GM19463 (cell line): ENCODE measurements around the gene NACC1.

Source experiments
- ATAC-seq: cut with Tn5 transposase; IDR thresholded peaks from one replicate; pipeline ENCODE4 v1.9.1; 2021; ENCODE audit warnings: mild to moderate bottlenecking, moderate library complexity; ENCODE audit not compliant: unreplicated experiment

NACC1 gene

DNA sequence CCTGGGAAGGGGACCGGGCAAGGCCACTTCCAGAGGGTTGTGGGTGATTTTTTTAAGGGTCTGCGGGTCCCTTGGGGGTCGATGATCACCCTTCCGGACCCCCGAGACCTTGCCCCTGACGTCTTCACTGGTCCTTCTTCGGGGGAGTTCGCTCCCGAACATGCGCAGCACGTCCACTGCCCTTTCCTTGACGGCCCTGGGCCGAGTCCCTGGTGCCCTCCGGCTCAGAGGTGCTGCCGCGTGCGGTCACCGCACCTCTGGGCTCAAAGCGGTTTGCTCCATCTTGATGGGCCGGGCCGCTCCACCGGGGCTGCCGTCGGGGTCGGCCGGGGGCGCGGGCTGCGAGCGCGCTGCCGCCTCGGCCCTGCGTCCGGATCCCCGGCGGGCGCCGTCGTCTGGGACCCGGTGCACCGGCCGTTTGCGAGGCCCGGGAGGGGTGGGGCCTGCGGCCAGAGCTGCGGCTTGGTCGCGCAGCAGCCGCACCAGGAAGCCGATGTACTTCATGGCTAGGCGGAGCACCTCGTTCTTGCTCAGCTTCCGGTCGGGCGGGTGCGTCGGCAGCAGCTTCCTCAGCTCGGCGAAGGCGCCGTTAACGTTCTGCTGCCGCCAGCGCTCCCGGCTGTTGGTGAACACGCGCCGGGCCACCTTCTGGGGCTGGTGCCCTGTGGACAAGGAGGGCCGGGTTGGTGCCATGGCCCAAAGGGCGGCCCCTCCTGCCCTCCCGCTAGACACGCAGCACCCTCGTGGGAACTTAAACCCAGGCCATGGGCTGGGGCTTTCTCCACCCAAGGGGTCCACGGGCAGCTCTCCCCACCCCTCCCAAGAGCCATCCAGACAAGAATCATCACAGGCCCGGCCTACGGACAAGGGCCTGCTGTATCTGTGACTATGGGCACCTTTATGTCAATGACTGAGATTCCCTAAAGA is 18.7 kb upstream of the NACC1 start:
- ATAC-seq: no peak

DNA sequence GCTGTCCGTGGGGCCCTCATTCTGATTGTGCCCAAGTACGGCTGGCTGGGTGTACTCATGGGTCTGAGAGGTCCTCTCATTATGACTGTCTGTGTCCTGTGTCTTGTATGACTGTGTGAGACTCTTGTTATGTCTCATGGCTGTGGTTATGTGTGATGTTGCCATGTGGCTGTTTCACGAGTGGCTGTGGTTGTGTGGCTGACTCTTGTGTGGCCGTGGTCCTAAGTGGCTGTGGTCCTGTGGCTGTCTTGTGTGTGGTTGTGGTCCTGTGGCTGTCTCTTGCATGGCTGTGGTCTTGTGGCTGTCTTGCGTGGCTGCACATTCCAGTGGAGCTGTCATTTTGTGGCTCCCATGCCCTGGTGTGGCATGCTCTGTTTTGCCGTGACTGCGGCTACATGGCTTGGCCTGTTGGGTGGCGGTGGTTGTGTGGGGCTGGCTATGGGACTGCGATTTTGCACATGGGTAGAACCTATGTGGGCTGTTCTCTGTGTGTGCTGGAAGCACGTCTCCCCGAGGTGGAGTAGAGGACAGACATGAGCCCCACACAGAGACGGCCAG is 18.0 kb upstream of the NACC1 start:
- no peak for ATAC-seq

DNA sequence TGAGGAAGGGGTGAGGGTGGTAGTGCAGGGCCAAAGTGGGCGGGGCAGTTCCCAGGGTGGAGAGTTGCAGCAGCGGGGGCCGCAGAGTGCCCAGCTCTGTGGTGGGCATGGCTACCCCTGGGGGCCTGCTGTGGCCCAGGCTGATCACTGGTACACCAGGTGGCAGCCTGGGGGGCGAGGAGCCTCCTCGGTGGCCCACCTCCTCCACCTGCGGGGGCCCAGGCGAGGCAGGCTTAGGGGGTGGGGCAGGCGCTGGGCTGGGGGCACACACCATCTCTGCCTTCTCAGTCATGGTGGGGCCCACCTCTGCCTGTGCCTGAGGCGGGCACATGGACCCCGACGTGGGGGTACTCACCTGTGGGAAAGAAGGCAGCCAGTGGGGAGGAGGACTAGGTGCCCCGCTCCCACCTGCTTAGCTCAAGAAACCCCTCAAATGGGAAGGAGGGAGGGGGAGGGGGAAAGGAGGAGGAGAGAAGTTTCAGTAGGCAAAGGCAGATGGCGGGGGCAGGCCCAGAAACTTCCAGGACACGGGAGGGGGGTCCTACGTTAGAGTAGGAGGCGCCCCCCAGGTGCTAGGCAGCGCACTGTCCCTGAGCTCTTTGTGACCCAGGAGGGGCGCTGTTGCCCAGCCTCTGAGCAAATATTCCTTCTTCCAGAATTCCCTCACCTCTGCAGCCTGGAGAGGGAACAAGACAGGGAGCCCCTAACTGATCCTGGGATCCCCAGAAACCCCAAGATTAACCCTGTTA is 17.0 kb upstream of the NACC1 start:
- no peak for ATAC-seq

GRCh38 chr19:13101590-13102415 is 16.3 kb upstream of the NACC1 start:
- no peak for ATAC-seq

GRCh38 chr19:13102416-13102665 is 15.7 kb upstream of the NACC1 start:
- ATAC-seq: no peak

DNA sequence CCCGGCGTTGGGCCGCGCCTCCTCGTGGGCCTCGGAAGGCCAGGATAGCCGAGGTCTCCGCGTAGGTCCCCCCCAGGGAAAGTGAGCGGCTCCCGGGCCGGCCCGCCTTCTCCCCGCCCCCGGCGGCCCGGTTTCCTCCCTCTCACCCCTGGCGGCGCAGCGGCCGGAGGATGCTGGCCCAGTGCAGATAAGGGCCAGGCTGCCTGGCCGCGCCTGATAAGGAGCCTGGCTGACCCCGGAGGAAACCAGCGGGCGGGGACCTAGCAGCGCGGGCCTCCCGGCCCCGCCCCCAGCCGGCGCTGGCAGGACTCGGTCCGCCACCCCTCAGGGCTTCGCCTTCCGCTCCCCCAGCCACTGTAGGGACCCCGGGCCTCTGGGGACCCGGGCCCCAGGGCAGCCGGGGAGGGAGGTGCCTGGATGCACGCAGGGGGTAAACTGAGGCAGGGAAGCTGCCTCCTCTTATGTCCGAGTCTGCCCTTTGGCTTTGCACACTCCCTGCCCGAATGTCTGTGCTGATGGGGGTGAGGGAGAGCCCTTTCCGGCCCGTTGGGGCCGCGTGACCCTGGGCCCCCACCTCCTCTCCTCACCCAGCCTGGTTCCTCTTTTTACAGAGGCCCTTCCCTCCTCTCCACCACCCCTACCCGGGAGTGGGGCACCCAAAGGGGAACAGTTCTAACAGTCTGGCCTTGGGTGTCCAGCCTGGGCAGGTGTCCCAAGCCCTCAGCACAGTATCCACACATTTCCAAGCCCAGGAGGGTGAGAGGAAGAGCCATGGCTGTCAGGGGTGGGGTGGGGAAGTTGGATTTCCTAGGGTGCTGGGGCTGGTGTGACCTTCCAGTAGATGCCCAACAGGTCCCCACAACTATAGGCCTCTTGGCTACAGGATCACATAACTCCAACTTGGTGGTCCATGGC is 15.1 kb upstream of the NACC1 start, which contains the start of gene LYL1:
LYL1 (minus strand) TSS at position 193 of the 915 bp plus-strand sequence. CDS start 1,687 bp downstream, outside the sequence.
- ATAC-seq: no peak

DNA sequence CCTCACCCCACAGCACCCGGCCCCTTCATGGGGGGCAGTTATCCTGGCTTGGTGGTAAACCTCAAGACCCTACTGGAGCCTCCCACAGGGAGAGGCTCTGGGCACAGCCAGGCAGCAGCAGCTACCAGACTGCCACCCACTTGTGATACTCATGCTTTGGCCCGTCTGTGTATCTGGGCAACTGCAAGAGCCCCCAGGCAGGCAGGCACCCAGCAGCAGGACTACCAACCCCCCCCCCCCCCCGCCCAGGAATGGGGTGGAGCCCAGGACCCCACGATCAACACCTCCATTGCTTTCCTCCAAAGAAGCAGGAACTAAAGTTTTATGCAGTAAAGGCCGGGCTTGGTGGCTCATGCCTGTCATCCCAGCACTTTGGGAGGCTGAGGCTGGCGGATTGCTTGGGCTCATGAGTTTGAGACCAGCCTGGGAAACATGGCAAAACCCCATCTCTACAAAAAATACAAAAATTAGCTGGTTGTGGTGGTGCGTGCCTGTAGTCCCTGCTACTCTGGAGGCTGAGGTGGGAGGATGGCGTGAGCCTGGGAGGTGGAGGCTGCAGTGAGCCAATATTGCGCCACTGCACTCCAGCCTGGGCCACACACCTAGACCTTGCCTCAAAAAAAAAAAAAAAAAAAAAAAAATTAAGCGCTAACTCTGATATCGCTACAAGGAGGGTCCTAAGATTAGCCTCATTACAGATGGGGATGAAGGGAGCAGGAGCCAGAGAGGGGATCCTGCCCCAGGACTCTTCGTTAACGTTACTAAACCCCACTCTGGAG is 14.3 kb upstream of the NACC1 start:
- no peak for ATAC-seq

DNA sequence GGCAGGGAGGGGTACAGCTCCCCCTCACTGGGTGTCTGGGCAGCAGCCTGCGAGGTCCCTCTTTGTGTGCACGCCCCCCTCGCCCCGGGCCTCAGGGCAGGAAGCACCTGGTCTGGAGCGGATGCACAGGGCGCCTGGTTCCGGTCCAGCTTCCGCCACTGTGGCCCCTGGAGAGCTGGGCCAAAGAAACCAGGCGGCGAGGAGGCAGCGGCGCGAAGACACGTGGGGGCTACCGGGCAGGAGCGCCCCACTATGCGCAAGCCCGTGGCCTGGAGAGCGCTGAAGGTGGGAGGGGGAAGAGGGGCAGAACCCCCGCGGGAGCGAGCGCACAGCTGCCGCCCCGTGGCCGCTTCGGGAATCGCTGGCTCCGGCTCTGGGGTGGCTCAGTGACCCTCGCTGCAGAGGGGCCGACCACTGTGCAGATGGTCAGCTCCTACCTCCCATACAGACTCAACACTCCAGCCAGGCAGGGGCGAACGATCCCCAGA is 13.7 kb upstream of the NACC1 start:
- ATAC-seq: no peak

DNA sequence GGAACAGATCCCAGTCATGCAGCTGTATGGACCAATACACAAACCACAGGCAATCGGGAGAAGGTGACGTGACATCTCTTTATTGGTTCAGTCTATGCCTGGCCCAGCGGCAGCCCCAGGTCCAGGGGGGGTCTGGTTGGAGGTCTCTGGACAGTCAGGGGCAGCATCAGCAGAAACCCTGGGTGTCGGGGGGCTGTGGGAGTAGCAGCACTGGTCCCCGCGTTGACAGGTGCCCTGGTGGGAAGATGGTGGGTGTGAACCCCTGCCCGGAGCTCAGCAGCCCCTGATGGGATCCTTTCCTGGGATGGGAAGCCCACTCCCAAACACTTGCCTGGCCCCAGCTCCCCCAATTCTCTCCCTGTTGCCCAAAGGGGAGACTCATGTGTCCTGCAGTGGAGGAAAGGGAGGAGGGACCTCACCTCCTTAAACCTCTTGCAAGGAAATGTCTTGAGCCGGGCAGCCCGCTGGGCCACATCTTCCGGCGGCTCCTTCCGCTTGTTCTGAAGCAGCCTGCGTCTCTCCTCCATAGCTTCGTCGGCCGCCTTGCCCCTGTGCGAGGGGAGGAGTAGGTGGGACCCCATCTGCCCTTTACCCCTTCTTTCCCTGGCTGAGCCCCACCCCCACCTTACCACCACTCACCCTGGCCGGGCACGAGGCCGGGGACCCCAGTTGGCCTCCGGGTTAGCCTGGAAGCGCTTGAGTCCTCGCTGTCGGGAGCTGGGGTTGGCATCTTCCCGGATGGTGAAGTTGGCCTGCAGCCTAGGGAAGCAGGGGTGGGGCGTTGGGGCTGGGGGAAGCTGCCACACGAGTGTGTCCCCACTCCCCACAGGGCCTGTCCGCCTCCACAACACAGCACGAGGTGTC is 13.0 kb upstream of the NACC1 start:
- no peak for ATAC-seq

DNA sequence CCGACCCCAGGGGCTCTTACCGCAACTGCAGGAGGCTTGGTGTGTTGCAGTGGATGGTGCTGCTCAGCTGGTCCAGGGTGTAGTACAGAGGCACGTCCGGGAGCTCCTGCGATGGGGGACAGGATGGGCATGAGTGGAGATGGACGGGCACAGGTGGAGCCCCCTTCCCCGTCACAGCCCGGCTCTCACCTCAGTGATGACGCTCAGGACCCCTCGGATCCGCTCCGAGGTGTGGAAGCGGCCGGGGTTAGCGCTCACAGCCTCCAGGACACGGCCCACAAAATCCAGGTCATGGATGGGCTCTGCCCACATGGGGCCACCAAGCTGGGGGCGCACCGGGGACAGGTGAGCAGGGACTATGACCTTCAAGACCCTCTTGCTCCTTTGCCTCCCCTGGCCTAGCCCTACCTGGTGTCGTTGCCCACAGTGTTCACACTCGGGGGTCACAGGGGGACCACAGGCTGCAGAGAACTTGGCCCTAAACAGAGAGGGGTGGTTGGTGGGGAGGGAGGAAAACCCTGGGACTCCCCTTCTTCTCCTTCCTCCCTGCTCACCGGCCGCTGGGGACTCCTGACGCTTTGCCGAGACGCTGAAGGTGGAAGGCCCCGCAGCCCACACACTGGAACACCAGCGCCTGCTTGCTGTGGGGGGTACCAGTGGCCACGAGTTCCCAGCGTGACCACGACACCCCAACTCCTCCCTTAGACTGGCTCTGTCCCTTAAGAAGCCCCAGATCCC is 8.5 kb upstream of the NACC1 start:
- ATAC-seq: no peak

GRCh38 chr19:13110099-13110610 is 7.9 kb upstream of the NACC1 start:
- no peak for ATAC-seq

- ATAC-seq: no peak
Observed at GRCh38 chr19:13112555-13112954, 5.5 kb upstream of the NACC1 start.

DNA sequence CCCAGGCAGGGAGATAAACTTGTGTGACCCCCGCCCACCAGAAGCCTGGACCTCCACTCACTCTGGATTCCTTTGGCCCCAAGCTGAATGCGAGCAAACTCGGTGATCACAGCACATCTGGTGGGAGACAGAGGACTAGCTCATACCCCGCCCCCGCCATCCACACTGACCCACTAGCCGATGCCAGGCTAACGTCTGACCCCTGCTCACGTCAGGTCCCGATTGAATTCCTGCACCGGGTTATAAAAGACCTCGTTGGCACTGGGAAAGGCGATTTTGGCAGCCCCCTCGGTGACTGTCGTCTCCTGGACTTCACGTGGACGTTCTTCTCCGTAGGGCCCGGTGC is 2.2 kb upstream of the NACC1 start:
- ATAC-seq: no peak

GRCh38 chr19:13116282-13117175 is 1.5 kb upstream of the NACC1 start, which contains the start of gene TRMT1:
Gene TRMT1 (minus strand): TSS chr19:13116740. CDS start chr19:13116399, 341 bp downstream.
- ATAC-seq: peak; percentile 45

GRCh38 chr19:13117176-13117771 is 790 bp upstream of the NACC1 start:
- ATAC-seq: no peak
